GM21576 (cell line): ENCODE measurements around the gene DAAM2.

ENCODE experiments used
- ATAC-seq: cut with Tn5 transposase; IDR thresholded peaks from one replicate; pipeline ENCODE4 v1.9.1; 2021; ENCODE audit warnings: mild to moderate bottlenecking, moderate library complexity; ENCODE audit not compliant: unreplicated experiment

The DAAM2 gene

GRCh38 chr6:39816747-39817146, 24.6 kb downstream of the DAAM2 start:
- no peak for ATAC-seq

DNA sequence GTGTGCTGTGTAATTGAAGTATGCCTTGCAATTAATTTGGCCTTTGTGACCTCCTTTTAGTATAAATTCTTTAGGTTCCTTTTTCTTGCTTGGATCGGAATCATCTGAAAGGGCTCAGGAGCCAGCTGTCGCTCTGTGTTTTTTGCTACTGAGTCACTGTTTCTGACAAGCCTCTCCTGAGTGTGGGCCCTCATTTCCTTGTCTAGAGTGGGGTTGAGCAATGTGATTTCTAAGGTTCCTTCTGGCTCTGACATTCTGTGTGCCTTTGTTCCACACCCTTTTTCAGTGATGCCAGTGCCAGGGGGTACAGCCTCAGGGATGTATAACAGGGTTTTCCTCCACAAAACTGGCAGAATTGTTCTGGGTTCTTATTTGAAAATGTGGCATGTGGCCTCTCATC, 26.5 kb downstream of the DAAM2 start:
- ATAC-seq = no peak

GRCh38 chr6:39819228-39819627, 27.1 kb downstream of the DAAM2 start:
- ATAC-seq = no peak

- no peak for ATAC-seq
These were observed 27.5 kb downstream of the DAAM2 start for GRCh38 chr6:39819676-39820075.

GRCh38 chr6:39820553-39820952, 28.4 kb downstream of the DAAM2 start:
- ATAC-seq = no peak

DNA sequence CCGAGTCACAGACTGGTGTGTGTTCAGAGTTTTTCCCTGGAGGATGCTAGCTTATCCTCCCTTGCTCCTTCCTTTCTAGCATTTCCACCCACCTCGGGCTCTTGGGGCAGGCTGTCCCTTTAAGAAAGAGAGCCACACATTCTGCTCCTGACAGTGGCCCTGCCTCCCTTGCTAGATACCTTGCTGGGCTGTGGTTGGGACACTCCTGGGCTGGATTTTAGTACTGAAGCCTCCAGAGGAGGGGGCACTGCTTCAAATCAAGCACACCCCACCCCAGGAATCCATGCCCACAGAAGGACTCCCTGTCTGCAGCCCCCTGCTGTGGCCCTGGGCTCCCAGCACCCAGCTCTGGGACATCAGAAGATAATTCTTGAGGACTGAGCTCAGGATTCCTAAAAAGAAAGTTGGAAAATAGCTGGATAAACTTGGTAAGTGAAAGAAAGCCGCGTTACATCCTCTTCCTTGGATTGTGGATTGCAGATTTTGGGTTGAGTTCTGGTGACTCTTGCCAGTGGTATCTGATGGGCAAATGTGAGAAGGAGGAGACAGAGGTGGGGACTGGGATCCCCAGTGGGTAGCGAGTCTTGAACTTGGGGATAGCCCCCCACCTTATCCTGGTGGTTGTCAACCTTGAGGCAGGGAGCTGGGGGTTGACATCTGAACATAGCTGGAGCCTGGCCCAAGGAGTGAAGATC, 29.0 kb downstream of the DAAM2 start:
- no peak for ATAC-seq

- no peak for ATAC-seq
These were observed 29.8 kb downstream of the DAAM2 start for GRCh38 chr6:39821742-39822532.

GRCh38 chr6:39822846-39823815, 31.0 kb downstream of the DAAM2 start:
- ATAC-seq = no peak

DNA sequence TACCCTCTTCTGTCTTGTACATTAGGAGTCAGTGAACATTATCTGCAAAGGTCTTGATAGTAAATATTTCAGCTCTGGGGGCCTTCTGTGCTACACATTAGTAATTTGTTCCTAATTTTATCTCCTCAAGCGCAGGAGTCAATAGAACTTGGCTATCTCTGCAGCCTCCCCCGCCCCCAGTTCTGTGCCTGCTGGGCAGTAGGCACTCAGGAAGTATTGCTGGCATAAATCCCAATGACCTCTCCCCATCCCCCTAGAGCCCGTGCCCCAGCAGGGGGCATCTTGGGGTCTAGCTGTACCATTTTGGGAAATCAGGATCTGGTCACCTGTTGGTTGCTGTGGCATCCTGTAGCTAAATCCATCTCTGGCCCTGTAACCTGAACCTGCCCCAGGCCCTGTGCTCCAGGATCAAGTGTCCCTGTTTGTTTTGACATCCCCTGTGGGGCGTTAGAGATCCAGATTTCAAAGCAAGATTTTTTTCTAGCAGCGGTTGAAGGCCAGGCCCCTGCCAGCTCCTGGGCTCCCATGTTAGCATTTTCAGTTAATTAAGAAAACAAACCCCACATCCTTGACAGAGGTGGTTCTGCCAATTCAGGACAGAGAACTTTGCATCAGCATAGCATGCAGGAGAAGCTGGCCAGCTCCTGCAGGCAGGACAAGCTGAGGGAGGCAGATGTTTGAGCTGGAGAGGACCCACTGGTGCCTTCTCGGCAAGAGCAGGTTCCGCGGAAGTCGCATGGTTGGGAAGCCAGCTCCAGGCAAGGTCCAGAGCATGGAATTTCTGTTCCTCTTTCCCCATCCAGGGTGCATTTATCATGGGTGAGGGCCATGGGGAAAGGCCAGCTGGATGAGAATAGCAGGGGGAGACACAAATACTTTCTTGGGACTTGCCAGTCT, 32.1 kb downstream of the DAAM2 start:
- ATAC-seq = no peak

DNA sequence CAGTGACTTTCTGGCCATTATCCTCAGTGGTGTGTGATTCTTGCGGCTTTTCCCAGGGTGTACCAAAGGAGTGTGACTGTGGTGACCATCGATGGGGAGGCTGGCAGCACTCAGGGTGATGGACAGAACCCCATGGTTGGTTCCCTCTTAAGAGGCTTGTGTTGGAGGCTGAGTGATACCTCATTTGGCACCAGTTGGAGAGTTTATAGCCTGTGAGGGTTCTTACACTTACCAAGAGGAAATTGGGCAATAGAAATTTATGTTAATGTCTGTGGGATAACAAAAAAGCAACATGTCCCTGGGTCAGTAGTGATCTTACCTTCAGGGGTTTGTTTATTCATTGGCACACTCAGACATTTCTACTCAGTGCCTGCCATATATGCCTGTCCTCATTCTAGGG, 37.2 kb downstream of the DAAM2 start:
- ATAC-seq = no peak

DNA sequence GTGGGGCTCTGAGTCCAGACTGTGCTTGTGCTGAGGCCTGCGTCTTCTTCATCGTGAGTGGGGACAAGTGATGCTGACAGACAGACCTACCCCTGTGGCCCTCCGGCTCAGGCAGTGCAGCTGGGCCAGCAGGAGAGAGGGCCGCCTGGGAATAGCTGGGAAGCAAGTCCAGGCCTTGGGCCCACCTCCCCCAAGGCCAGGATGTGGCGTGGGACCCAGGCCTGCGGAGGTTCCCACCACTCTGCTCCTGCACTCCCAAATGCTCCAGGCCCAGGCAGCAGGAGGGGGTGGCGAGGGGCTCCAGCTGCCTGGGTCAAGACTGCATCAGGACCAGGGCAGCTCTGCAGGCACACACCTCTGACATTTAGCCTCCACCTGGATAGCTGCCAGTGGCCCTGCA, 38.3 kb downstream of the DAAM2 start:
- no peak for ATAC-seq

DNA sequence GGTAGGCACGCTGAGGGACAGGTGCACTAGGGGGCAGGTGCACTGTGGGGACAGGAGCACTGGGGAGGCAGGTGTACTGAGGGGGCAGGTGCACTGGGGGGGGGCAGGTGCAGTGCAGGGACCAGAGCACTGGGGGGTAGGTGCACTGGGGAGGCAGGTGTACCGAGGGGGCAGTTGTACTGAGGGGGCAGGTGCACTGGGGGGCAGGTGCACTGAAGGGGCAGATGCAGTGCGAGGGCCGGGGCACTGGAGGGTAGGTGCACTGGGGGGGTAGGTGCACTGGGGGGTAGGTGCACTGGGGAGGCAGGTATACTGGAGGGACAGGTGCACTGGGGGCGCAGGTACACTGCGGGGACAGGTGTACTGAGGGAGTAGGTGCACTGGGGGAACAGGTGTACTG, 39.5 kb downstream of the DAAM2 start:
- ATAC-seq = no peak

DNA sequence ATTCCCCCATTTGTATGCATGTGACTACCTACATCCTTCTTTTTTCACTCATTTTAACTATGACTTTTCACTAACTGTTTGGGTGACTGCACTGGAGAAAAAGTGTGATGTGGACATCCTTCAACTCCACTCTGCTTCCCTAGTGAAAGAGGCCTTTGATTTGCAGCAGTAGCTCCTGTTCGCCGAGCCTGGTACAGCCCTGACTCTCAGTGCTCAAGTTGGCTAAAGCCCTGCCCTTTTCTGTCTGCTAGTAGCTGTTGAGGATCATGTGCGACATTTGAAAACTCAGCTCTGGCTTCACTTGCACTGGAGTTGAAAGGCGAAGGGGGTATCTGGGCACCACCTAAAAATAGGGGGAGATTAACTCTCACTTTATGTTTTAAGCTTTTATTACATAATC, 42.1 kb downstream of the DAAM2 start:
- ATAC-seq = no peak

- ATAC-seq = no peak
These were observed 42.7 kb downstream of the DAAM2 start for GRCh38 chr6:39834866-39835265.

DNA sequence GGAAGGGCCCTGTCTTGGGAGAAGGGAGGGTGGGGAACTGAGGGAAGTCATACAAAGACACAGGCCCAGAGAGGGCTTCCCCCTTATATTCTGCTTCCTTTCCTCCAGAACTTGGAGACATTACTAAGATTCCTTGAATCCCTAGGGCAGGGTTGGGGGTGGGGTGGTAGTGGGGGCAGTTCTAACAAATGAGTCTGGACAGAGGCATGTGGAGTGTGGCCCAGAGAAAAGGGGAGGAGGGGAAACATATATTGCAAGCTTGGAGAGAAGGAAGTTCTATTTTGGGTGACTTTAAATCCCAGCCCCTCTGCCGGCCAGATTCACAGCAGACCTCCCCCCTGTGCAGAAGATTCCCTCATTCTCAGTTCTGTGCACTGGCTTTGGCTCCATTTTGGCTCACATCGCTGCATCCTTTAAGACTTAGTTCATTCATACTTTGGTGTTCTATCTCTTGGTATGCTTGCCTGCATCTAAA, 43.7 kb downstream of the DAAM2 start:
- no peak for ATAC-seq

GRCh38 chr6:39836606-39837005, 44.4 kb downstream of the DAAM2 start:
- ATAC-seq = no peak

DNA sequence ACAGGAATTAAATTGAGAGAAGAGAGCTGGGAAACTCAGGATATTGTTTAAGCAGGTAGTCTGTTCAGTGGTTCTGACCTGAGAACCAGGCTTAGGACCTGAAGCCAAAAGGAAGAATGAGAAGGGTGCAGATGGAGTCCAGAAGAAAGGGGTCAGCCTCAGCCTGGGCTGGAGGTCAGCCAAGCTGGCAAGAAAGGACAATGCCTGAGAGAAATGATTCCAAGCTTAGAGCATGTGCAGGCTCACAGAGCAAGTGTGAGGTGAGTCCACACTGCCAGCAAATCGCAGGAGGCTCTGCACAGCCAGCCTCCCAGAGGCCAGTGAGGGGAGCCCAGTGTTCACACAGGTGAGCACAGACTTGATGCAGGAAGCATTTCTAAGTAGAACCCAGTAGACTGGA, 47.3 kb downstream of the DAAM2 start:
- ATAC-seq = no peak

DNA sequence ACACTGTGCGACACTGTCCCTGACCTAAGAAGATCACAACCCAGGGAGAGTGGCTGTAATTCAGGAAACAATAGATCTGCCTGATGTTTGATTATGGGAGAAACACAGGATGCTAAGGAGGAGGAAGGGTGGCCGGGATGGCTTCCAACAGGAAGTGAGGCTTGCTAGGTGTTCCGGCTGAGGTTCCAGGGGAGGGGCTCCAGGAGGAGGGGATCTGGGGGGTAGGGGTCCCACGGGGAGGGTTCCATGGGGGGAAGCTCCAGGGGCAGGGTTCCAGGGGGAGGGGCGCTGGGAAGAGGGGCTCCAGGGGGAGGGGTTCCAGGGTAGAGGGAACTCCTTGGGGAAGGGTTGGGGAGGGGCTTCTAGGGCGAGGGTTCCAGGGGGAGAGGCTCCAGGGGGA, 48.6 kb downstream of the DAAM2 start:
- ATAC-seq = no peak

GRCh38 chr6:39841291-39841690, 49.1 kb downstream of the DAAM2 start:
- ATAC-seq = no peak

DNA sequence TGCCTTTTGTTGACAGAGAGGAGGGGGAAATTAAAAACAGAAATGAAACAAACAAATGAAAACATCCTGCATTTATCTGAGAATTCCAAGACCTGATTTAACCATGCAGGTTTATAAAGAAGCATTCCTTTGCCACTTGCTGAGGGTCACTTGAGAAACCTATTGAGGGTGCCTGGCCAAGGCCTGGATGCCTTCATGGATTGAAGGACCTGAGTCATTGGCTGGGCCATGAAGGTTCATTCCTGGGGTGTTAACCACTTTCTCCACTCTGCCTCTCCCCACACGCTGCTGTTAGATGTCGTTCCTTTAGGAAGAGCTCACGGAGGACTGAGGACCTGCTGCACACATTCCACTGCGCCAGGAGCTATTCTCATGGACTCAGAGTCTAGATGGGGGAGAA, 49.7 kb downstream of the DAAM2 start:
- ATAC-seq = no peak
